ENCODE data around the gene RNF43. TPM values are rescaled to one million over a fixed set of nuclear protein-coding genes. Genes with fewer than 3 reads are reported as not detected.

Gene RNF43
- total RNA-seq, 1 experiment from 2014 or later: 0.62 TPM

- H3K4me3 ChIP-seq (ENCODE audit: insufficient read depth, low read depth, low read length): no peak overlapping the region
- no peaks in the 10 kb centered on the region for H3K36me3 ChIP-seq (replicated peaks; ENCODE audit: control insufficient read depth, insufficient read depth, low read length)
- no peak for DNase-seq
- no peaks in the 10 kb centered on the region for H3K27me3 ChIP-seq (ENCODE audit: control insufficient read depth, insufficient read depth, low read length)
Measured at GRCh38 chr17:58380207-58381123, 36.9 kb downstream of the RNF43 start.

- no peaks in the 10 kb centered on the region for H3K27me3 ChIP-seq (ENCODE audit: control insufficient read depth, insufficient read depth, low read length)
- no peak overlapping the region for H3K4me3 ChIP-seq (ENCODE audit: insufficient read depth, low read depth, low read length)
- no peak for DNase-seq
- H3K36me3 ChIP-seq (replicated peaks; ENCODE audit: control insufficient read depth, insufficient read depth, low read length): no peaks in the 10 kb centered on the region
Measured at GRCh38 chr17:58379511-58379824, 37.9 kb downstream of the RNF43 start.

GRCh38 chr17:58378733-58379510, 38.4 kb downstream of the RNF43 start:
- Histone ChIP-seq H3K4me3 (ENCODE audit: insufficient read depth, low read depth, low read length) (no peak overlapping the region), H3K27me3 (ENCODE audit: control insufficient read depth, insufficient read depth, low read length) (no peaks in the 10 kb centered on the region), H3K36me3 (replicated peaks; ENCODE audit: control insufficient read depth, insufficient read depth, low read length) (no peaks in the 10 kb centered on the region)
- no peak for DNase-seq

DNA sequence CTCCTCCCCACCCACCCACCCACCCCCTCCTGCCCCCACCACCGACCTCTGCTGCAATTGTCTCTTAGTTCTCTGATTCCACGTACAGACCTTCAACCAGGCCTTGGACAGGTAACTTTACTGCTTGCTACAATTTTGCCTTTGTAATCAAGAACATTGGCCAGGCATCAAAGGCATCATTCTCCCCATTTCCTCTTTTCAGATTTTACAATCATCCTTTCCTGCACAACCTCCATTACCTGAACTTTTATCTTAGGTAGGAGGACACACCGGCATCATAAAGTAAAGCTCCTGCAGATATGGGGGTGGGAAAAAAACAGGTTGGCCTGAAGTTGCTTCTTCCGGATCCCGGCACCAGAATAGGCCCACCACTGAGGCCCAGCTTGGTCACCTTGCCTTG, 39.7 kb downstream of the RNF43 start:
- no peaks in the 10 kb centered on the region for H3K27me3 ChIP-seq (ENCODE audit: control insufficient read depth, insufficient read depth, low read length)
- no peak overlapping the region for H3K4me3 ChIP-seq (ENCODE audit: insufficient read depth, low read depth, low read length)
- no peaks in the 10 kb centered on the region for H3K36me3 ChIP-seq (replicated peaks; ENCODE audit: control insufficient read depth, insufficient read depth, low read length)
- no peak for DNase-seq

DNA sequence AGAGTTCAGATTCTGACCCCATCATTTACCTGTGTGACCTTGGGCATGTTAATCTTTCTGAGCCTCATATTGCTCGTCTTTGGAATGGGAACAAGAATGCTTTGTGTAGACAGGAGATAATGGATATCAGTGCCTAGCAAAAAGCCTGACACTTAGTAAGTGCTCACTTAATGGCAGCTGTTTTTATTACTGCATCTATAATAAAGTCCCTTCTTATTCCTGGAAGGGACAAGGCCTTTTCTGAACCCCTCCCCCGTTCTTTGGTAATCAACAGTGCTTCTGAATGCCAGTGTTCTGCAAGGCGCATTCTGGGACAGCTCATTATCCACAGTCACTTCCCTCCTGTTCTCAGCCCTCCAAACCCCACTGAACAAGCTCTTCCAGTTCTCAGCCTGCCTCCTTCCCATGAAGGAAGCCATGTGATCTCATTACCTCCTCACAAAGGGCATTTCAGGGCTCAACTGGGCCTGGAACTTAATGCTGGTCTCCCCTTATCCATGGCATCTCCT, 40.2 kb downstream of the RNF43 start:
- DNase-seq: no peak
- no peaks in the 10 kb centered on the region for H3K36me3 ChIP-seq (replicated peaks; ENCODE audit: control insufficient read depth, insufficient read depth, low read length)
- H3K4me3 ChIP-seq (ENCODE audit: insufficient read depth, low read depth, low read length): no peak overlapping the region
- no peaks in the 10 kb centered on the region for H3K27me3 ChIP-seq (ENCODE audit: control insufficient read depth, insufficient read depth, low read length)

- DNase-seq: no peak
- Histone ChIP-seq H3K36me3 (replicated peaks; ENCODE audit: control insufficient read depth, insufficient read depth, low read length) (no peaks in the 10 kb centered on the region), H3K4me3 (ENCODE audit: insufficient read depth, low read depth, low read length) (no peak overlapping the region), H3K27me3 (ENCODE audit: control insufficient read depth, insufficient read depth, low read length) (no peaks in the 10 kb centered on the region)
Measured at GRCh38 chr17:58376472-58377000, 40.8 kb downstream of the RNF43 start.

DNA sequence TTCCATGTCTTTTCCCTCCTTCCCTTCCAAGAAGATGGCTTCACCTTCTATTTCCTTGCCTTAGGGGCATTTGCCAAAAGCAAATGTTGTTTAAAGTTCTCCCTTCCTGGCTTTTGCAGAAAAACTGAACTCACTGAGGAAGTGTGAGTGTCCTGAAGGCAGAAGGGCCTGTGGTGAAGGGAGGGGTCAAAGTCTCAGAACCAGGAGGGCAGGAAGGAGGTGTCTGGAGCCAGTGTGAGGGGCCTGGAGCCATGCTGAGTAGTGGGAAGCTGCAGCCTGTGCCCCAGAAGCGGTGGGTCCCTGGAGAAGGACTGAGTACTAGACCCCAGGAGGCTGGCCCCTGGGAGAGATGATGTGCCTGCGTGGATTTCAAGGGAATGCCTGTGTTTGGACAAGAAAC, 41.5 kb downstream of the RNF43 start:
- no peak for DNase-seq
- H3K27me3 ChIP-seq (ENCODE audit: control insufficient read depth, insufficient read depth, low read length): no peaks in the 10 kb centered on the region
- no peaks in the 10 kb centered on the region for H3K36me3 ChIP-seq (replicated peaks; ENCODE audit: control insufficient read depth, insufficient read depth, low read length)
- no peak overlapping the region for H3K4me3 ChIP-seq (ENCODE audit: insufficient read depth, low read depth, low read length)

- Histone ChIP-seq H3K27me3 (ENCODE audit: control insufficient read depth, insufficient read depth, low read length) (no peaks in the 10 kb centered on the region), H3K4me3 (ENCODE audit: insufficient read depth, low read depth, low read length) (no peak overlapping the region), H3K36me3 (replicated peaks; ENCODE audit: control insufficient read depth, insufficient read depth, low read length) (no peaks in the 10 kb centered on the region)
- DNase-seq: no peak
Measured at GRCh38 chr17:58375256-58375655, 42.1 kb downstream of the RNF43 start.

DNA sequence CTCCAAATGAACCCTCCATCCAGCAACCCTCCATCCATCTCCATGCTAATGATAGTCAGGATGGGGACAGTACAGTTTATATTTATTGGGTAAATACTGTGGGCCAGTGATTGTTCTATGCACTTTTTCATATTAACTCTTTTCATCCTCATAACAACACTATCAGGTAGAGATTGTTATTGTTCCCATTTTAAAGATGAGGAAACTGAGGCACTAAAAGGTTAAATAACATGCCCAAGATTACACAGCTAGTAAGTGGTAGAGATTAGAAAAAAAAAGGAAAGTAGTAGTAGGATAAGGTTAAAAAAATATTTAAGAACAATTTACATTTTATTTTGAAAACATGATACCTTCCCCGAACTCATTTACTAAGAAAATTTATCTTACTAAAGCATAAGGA, 43.4 kb downstream of the RNF43 start:
- DNase-seq: no peak
- Histone ChIP-seq H3K27me3 (ENCODE audit: control insufficient read depth, insufficient read depth, low read length) (no peaks in the 10 kb centered on the region), H3K36me3 (replicated peaks; ENCODE audit: control insufficient read depth, insufficient read depth, low read length) (no peaks in the 10 kb centered on the region), H3K4me3 (ENCODE audit: insufficient read depth, low read depth, low read length) (no peak overlapping the region)

DNA sequence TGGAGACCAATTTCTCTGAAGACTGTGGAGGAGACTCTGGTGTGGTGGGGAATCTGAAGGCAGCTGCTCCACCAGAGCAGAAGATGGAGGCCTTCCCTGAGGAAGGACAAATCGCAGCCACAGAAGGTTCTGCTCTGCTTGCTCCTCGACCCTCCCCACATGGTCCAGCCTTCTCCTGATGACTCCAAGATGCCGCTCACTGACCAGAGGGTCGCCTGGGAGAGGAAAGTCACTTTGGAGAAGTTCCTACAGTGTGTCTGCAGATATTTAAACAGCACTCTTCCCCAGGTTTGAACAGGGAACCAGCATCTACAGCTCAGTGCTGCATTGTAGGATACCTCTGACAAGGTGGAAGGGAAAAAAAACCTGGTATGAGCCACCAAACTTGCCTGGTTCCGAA, 44.3 kb downstream of the RNF43 start:
- H3K36me3 ChIP-seq (replicated peaks; ENCODE audit: control insufficient read depth, insufficient read depth, low read length): no peaks in the 10 kb centered on the region
- no peak overlapping the region for H3K4me3 ChIP-seq (ENCODE audit: insufficient read depth, low read depth, low read length)
- DNase-seq: no peak
- H3K27me3 ChIP-seq (ENCODE audit: control insufficient read depth, insufficient read depth, low read length): no peaks in the 10 kb centered on the region

- H3K27me3 ChIP-seq (ENCODE audit: control insufficient read depth, insufficient read depth, low read length): no peaks in the 10 kb centered on the region
- H3K4me3 ChIP-seq (ENCODE audit: insufficient read depth, low read depth, low read length): no peak overlapping the region
- DNase-seq: no peak
- H3K36me3 ChIP-seq (replicated peaks; ENCODE audit: control insufficient read depth, insufficient read depth, low read length): no peaks in the 10 kb centered on the region
Measured at GRCh38 chr17:58371300-58371950, 45.9 kb downstream of the RNF43 start.

GRCh38 chr17:58370716-58371115, 46.6 kb downstream of the RNF43 start:
- no peaks in the 10 kb centered on the region for H3K36me3 ChIP-seq (replicated peaks; ENCODE audit: control insufficient read depth, insufficient read depth, low read length)

GRCh38 chr17:58370309-58370708, 47.0 kb downstream of the RNF43 start:
- DNase-seq: no peak
- H3K27me3 ChIP-seq (ENCODE audit: control insufficient read depth, insufficient read depth, low read length): no peaks in the 10 kb centered on the region
- no peak overlapping the region for H3K4me3 ChIP-seq (ENCODE audit: insufficient read depth, low read depth, low read length)
- no peaks in the 10 kb centered on the region for H3K36me3 ChIP-seq (replicated peaks; ENCODE audit: control insufficient read depth, insufficient read depth, low read length)

More at GRCh38 chr17:58370716-58371115, 46.6 kb downstream of the RNF43 start:
- DNase-seq: no peak
- H3K27me3 ChIP-seq (ENCODE audit: control insufficient read depth, insufficient read depth, low read length): no peaks in the 10 kb centered on the region
- H3K4me3 ChIP-seq (ENCODE audit: insufficient read depth, low read depth, low read length): no peak overlapping the region

DNA sequence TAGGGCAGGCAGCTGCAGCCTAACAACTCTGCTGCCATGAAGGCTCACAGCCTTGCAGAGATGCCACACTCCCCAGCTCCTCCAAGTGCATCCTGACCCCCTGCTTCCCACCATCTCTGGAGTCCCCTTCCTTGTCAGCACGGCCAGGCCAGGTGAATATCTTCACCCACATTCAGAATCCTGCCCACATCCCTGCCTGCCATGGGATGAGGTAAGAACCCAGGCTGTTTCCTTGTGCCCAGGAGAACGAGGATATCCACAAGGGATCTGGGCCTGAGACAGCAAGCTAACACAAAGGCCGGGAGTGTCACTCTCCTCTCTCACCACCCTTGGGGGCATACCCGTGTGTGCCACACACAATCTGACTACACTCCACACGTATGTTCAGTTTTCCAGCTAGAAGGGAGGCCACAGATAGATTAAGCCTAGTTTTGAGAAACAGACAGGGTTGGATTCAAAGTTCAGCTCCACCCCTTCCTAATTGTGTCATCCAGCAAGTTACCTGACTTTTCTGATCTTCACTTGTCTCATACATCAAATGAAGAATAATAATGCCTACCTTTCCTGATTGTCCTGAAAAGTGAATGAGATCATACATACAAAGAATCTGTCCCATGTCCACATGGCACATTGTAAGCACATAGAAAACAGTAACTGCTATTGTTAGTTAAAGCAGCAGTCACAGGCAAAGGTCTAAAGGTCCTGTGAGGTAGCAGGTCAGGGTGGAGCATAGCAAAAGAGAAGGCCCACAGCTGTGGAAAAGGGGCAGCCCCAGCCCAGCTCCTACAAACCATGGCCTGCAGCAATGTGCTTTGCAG, 47.9 kb downstream of the RNF43 start:
- H3K27me3 ChIP-seq (ENCODE audit: control insufficient read depth, insufficient read depth, low read length): no peaks in the 10 kb centered on the region
- H3K4me3 ChIP-seq (ENCODE audit: insufficient read depth, low read depth, low read length): no peak overlapping the region
- H3K36me3 ChIP-seq (replicated peaks; ENCODE audit: control insufficient read depth, insufficient read depth, low read length): no peaks in the 10 kb centered on the region
- no peak for DNase-seq

Measured in H7 (cell line).